NCI-H2029 (cell line): ENCODE measurements around the gene NAP1L1.

Experiments used
- DNase-seq: peaks from one replicate; lab custom pipeline; 2025; lab: John Stamatoyannopoulos, UW

The NAP1L1 gene

GRCh38 chr12:76038176-76038575, 46.3 kb downstream of the NAP1L1 start:
- DNase-seq, result no peak

- peak; percentile 75 for DNase-seq
Measured at GRCh38 chr12:76037130-76038103, 47.1 kb downstream of the NAP1L1 start.

- DNase-seq, result no peak
Measured at GRCh38 chr12:76035045-76035444, 49.4 kb downstream of the NAP1L1 start.

- DNase-seq, result no peak
Measured at GRCh38 chr12:76033081-76034011, 51.1 kb downstream of the NAP1L1 start.

- DNase-seq, result no peak
Measured at GRCh38 chr12:76032043-76032981, 52.2 kb downstream of the NAP1L1 start.

- peak; percentile 90 for DNase-seq
Measured at GRCh38 chr12:76031414-76032042, 53.0 kb downstream of the NAP1L1 start, which contains the start of gene PHLDA1. Gene PHLDA1 (minus strand): TSS chr12:76031776.

- no peak for DNase-seq
Measured at GRCh38 chr12:76031081-76031413, 53.4 kb downstream of the NAP1L1 start.

- no peak for DNase-seq
Measured at GRCh38 chr12:76030341-76031080, 54.0 kb downstream of the NAP1L1 start.

GRCh38 chr12:76029982-76030340, 54.5 kb downstream of the NAP1L1 start:
- peak; percentile 25 for DNase-seq

GRCh38 chr12:76028571-76029277, 55.8 kb downstream of the NAP1L1 start:
- DNase-seq, result no peak

GRCh38 chr12:76026643-76027063, 57.8 kb downstream of the NAP1L1 start:
- DNase-seq, result no peak

GRCh38 chr12:76025601-76026575, 58.6 kb downstream of the NAP1L1 start:
- no peak for DNase-seq

GRCh38 chr12:76024942-76025600, 59.4 kb downstream of the NAP1L1 start:
- no peak for DNase-seq

GRCh38 chr12:76024102-76024781, 60.2 kb downstream of the NAP1L1 start:
- no peak for DNase-seq

GRCh38 chr12:76023069-76023690, 61.3 kb downstream of the NAP1L1 start:
- DNase-seq, result no peak

- DNase-seq, result no peak
Measured at GRCh38 chr12:76022506-76022905, 62.0 kb downstream of the NAP1L1 start.
